MV-4-11 (cell line): Measurements from ENCODE around the gene GPT2.
A peak's percentile ranks its signal among the peaks of the same experiment; 100 is the strongest.
"Not testable (repeated sequence)": the region's sequence is repeated elsewhere in the genome, so short reads cannot be mapped to it uniquely, and the experiment has no call there.

Experiments
- DNase-seq: peaks from one replicate; lab custom pipeline; 2025; lab: John Stamatoyannopoulos, UW

Gene GPT2

DNA sequence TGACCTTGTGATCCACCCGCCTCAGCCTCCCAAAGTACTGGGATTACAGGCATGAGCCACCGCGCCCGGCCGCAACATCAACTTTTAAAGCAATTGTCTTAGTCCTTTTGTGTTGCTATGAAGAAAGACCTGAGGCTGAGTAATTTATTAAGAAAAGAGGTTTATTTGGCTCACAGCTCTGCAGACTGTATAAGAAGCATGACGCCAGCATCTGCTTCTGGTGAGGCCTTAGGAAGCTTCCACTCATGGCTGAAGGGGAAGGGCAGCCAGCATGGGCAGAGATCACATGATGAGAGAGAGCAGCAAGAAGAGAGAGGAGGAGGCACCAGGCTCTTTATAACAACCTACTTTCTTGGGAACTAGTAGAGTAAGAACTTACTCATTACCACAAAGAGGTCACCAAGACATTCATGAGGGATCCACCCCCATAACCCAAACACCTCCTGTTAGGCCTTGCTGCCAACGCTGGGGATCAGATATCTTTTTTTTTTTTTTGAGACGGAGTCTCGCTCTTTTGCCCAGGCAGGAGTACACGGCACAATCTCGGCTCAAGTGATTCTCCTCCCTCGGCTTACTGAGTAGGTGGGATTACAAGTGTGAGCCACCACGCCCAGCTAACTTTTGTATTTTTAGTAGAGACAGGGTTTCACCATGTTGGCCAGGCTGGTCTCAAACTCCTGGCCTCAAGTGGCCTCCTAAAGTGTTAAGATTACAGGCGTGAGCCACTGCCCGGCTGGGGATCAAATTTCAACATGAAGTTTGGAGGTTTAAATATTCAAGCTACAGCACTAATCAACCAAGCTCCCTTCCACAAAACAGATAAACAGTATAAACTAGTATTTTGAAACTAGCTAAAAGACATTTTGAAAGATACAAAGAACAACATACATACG, 21.4 kb upstream of the GPT2 start:
- peak; percentile 34 for DNase-seq

DNA sequence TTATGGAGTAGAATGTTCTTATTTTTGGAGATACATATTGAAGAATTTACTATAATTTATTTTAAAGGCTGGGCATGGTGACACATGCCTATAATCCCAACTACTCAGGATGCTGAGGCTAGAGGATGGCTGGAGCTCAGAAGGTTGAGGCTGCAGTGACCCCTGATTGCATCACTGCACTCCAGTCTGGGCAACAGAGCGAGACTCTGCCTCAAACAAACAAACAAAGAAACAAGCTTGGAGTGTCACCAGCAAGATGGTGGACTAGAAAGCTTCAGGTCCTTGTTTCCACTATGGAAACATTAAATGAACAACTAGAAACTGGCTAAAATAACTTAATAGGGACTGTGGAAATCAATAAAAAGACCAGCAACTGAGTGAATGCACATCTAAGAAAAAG, 17.9 kb upstream of the GPT2 start:
- no peak for DNase-seq

DNA sequence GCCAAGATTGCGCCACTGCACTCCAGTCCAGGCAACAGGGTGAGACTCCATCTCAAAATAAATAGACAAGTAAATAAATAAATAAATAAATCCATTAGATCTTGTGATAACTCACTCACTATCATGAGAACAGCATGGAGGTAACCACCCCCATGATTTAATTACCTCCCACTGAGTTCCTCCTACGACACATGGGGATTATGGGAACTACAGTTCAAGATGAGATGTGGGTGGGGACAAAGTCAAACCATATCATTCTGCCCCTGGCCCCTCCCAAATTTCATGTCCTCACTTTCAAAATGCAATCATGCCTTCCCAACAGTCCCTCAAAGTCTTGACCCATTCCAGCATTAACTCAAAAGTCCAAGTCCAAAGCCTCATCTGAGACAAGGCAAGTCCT, 16.7 kb upstream of the GPT2 start:
- DNase-seq: not testable (repeated sequence)

DNA sequence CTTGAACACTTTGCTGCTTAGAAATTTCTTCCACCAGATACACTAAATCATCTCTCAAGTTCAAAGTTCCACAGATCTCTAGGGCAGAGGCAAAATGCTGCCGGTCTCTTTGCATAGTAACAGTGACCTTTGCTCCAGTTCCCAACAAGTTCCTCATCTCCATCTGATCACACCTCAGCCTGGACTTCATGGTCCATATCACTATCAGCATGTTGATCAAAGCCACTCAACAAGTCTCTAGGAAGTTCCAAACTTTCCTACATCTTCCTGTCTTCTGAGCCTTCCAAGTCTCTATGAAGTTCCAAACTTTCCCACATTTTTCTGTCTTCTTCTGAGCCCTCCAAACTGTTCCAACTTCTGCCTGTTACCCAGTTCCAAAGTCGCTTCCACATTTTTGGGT, 15.3 kb upstream of the GPT2 start:
- not testable (repeated sequence) for DNase-seq

DNA sequence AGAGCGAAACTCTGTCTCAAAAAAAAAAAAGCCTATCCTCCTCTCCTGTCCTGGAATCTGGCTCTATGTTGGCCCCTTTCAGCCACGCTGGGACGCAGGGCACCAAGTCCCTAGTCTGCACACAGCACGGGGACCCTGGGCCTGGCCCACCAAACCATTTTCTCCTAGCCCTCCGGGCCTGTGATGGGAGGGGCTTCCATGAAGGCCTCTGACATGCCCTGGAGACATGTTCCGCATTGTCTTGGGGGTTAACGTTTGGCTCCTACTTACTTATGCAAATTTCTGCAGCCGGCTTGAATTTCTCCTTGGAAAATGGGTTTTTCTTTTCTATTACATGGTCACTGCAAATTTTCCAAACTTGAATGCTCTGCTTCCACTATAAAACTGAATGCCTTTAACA, 12.6 kb upstream of the GPT2 start:
- DNase-seq: no peak

DNA sequence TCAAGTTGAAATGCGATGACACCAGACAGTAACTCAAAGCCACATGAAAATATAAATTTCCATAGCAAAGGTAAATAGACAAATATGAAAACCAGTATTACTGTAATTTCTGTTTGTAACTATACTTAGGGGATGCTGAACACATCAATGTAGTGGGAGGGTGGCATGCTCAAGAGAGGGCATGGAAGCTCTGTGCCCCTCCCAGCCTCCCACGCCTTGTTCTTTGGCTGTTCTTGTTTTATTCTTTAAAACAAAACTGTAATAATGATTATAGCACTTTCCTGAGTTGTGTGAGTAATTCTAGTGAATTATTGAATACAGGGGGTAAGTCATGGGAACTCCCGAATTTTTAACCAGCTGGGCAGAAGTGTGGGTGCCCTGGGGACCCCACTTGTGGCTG, 11.0 kb upstream of the GPT2 start:
- DNase-seq: no peak

DNA sequence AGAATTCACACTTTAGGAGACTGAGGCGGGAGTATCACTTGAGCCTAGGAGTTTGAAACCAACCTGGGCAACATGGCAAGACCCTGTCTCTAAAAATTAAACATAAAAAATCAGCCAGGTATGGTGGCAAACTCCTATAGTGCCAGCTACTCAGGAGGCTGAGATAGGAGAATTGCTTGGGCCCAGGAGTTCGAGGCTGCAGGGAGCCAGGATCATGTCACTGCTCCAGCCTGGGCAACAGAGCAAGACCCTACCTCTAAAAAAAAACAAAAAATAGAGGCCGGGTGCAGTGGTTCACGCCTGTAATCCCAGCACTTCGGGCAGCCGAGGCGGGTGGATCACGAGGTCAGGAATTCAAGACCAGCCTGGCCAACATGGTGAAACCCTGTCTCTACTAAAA, 8.9 kb upstream of the GPT2 start:
- DNase-seq: no peak

DNA sequence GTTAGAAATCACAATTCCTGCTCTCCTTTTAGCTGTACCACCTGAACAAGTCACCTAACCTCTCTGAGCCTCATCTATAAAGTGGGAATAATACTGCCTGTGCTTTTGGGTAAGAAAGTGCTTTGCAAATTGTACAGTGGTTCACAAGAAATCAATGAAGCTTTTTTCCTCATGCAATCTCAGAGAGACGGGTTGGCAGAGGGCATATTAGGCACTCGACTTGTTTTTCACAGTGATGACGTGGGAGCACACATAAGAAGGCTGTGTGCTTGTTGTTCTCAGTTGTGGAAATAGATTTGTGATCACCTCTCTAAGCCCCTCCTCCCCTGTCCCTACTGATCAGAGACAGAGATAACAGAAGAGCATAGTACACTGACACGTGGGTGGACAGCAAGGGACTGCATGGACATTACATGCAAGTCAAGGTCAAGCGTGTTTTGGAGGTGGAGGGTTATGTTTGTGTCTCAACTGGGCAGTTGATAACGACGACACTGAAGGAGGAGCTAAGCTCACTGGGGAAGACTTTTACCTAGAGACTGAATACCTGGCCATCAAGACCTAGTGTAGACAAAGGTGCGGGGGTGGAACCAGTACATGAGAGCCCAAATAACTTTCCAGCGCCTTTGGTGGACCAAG, 1.7 kb upstream of the GPT2 start:
- no peak for DNase-seq

DNA sequence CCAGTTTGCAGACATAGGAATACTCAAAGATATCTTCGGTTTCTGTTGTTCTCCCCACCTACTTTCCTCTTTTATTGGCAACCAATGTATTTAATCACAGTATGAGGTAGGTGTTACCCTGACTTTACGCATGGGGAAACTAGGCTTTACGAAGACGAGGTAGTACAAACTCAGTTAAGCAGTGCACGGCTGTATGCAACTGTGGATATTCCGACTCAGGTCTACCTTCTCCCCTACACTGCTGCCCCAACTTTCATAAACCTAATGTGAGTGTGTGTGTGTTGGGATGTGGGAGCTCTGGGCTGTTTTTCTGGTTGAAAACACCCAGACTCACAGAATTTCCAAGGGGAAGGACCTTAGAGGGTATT, 1.2 kb upstream of the GPT2 start:
- no peak for DNase-seq

DNA sequence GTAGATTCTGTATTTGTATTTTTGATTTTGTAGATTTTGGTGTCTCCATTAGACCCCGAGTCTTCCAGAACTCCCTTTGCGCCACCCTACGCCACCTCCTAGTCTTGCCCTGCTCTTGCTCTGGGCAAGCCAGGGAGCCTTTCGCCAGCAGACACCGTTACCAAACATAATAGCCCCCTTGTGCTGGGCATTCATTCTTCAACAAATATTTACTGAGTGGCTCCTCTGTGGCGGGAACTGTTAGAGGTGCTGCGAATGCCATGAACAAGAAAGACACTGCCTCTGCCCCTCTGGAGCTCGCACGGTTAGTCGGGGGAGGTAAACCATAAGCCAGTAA, 841 bp upstream of the GPT2 start:
- no peak for DNase-seq

DNA sequence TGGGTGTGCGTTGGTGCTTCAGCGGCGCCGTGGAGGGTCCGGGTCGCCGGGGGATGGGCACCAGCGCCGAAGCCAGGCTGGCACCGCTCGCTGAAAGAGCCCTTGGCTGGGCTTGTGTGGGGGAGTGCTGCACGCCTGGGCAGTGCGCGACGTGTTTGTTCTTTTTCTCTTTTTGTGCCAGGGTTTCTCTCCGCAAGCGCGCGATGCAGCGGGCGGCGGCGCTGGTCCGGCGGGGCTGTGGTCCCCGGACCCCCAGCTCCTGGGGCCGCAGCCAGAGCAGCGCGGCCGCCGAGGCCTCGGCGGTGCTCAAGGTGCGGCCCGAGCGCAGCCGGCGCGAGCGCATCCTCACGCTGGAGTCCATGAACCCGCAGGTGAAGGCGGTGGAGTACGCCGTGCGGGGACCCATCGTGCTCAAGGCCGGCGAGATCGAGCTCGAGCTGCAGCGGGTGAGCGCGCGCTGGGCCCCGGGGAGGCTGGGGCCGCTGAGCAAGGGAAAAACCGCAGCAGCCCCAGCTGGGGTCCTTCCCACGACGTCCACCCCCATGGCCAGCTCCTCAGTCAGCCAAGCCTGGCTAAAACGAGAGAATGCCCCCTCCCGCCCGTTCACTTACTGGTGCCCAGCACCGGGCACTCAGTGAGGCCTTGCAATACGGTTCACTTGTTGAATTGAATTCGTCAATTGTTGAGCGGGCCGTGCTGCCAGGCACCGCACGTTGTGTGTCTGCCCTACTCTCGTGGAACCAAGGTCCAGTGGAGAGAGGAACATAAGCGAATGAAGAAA, 541 bp downstream of the GPT2 start:
- no peak for DNase-seq

DNA sequence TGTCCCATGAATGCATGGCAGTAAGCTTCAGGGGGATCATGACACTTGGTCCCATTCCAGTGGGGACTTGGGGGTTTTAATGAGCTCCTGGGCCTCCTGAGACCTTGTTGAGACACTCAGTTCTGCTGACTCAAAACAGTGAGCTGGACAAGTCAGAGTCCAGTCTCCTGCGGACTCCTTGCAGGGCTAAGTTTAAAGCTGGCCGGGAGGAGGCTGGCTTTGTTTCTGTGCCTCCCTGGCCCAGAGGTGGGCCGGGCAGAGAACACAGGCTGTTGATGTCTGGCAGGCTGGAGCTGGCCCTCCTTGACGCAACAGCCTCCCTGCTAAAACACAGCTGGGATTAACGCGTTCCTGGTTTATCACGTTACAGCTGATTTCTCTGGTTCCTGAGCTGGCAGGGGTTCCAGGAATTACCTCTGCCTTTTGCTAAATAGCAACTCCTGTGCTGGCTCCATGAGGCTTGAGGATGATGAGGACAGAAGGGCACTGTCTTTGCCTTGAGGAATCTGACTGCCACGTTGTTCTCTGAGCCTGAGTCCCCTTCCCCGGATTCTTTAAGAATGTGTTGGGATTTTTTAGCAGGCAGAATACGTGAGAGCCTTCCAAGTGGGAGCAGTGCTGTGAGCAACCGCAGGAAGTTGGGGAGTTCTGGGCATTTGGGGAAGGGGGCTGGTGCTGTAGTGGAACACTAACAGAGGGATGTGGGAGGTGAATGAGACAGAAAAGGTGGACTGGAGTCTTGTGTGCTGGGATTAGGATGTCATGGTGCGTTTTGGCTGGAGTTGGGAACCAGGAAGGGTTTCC, 2.0 kb downstream of the GPT2 start:
- no peak for DNase-seq

DNA sequence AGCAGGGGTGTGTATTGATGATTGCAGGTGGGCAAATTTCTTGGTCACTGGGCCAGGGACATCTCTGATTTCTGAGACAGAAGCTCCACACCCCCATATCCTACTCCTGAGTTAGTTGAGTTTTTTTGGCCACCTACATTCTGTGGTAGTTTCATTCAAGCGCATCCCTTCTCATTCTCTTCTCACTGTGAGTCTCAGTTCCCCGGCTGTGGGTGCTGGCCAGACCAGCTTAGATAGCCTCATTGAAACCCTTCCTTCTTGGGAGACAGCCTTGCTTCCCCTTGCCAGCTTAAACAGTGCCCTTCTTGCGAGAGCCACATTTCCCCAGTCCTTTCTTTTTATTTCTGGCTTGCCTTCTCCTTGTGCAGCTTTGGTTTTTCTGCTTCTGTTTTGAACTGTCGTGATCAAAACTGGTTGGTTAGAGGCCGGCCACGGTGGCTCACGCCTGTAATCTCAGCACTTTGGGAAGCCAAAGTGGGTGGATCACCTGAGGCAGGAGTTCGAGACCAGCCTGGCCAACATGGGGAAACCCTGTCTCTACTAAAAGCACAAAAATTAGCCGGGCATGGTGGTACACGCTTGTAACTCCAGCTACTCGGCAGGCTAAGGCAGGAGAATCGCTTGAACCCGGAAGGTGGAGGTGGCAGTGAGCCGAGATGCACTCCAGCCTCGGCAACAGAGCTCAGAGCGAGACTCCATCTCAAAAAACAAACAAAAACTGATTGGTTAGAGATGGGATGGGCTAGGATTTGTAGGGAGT, 2.8 kb downstream of the GPT2 start:
- peak; percentile 52 for DNase-seq

DNA sequence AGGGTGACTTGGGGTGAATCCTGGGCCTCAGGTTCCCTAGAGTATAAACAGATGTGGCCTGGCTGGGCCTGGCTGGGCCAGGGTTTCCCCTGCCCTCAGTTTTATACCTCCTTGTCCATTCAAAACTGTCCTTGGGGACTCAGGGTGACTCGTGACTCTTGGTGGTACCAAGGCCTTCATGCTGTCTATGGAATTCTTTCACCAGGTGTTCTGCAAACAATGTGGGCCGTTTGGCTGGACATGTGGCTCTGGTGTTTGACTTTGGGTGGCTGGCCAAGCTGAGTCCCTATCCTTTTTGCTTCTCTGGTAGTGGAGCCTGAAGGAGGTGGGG, 3.3 kb downstream of the GPT2 start:
- no peak for DNase-seq

DNA sequence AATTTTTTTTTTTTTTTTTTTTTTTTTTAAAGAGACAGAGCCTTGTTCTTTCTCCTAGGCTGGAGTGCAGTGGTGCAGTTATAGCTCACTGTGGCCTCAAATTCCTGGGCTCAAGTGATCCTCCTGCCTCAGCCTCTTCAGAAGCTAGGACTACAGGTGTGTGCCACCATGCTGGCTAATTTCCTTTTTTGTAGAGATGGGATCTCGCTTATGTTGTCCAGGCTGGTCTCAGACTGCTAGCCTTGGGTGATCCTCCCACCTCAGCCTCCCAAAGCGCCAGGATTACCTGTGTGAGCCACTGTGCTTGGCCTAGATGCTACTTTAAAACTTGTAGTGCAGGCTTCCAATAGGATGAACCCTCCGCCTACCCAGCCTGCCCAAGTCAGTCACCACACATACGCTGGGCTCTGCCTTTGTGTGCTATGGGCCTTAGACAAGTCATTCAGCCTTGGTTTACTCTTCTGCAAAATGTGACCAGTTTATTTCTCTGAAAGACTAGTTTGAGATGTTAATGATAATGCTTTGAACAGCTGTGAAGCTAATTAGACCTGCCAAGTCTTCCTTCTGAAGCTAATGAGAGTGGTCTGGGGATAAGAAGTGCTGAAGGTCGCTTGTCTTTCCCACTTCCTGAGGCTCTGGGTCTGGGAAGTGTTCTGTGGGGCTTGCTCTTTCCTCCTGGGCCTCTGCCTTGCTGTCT, 5.2 kb downstream of the GPT2 start:
- DNase-seq: no peak

DNA sequence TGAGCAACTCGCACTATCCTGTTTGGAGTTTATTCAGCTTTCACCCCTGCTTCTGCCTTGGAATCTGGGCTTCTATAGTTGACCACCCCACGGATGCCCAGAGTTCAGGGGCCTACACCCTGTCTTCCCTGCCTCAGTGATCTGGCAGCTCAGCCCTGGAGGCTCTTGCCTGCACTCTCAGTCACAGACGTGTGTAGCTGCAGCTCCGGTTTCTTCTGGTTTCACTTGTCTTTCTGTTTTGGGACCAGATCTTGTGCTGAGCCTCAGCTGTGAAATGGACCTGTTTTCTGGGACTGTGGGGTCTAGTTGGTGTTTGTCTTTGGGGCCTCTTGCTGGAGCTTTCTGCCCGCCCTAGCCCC, 5.8 kb downstream of the GPT2 start:
- peak; percentile 4 for DNase-seq

DNA sequence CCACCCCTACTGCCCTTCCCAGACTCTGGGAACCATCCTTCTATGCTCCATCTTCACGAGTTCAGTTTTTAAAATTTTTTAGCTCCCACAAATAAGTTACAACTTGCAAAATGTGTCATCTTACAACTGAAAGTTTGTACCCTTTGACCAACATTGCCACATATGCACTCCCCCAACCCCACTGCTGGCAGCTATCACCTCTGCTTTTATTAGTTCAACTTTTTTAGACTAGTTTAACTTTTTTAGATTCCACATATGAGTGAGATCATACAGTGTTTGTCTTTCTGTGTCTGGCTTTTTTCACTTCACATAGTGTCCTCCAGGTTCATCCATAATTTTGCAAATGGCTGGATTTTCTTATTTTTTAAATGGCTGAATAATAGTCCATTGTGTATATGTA, 7.7 kb downstream of the GPT2 start:
- no peak for DNase-seq

DNA sequence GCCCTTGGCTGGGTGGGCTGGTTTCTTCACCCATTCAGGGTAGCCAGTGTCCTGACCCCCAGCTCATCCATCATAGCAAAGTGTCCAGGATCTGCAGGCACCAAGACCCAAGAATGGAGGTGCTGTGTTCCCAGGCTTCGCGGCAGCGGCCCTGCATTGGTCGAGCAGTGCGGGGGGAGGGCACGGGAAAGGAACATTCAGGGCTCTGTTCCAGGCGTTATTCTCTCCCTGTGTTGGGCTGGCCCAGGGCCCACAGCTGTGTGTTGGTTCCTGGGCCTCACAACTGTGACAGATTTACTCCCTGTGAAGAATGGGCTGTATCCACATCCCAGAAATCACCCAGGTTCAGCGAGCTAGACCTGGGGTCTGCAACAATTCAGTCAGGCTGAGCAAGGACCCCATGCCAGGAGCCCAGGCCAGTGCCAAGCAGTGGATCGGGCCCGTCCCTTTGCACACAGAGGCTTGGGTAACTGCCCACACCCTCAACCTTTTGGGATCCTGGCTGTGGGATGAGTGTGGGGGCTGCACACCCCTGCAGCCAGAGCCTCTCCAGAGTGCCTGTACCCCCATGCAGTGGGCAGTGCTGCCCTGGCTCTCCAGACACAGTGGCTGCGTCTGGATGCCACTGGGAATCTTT, 10.0 kb downstream of the GPT2 start:
- no peak for DNase-seq

DNA sequence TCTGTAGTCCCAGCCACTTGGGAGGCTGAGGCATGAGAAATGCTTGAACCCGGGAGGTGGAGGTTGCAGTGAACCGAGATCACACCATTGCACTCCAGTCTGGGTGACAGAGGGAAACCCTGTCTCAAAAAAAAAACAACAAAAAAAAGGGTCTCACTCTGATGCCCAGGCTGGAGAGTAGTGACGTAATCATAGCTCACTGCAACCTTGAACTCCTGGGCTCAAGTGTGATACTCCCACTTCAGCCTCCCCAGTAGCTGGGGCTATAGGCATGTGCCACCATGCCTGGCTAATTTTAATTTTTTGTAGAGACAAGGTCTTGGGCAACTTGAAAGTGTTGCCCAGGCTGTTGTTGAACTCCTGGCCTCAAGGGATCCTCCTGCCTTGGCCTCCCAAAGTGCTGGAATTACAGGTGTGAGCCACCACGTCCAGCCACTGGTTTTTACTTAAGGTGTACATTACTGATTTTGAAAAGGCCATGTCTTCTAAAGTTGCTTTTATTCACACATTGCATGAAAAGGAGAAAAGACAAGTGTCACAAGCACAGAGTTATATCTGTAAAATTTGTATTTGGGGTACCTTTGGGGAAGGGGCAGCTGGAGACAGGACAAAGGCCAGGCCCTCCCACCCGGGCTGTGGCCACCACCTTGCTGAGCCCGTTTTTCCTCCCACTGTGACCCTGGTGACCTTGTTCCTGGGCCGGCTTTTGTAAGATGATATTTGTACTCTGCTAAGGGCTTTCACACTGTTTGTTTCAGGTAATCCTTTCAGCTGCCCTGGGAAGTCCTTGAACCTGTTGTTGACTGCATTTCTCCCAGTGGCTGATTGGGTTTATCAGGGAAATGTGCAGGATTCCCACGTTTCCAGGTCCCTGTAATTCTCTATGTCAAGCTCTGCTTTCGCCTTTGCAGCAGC, 11.5 kb downstream of the GPT2 start:
- no peak for DNase-seq
